H1 (cell line): ENCODE measurements around the gene MYO3A. TPM values are rescaled to one million over a fixed set of nuclear protein-coding genes. Genes with fewer than 3 reads are reported as not detected.

Experiments used
- CTCF ChIA-PET: fragments of 300-600 bp; sonication (Branson Sonifier 250); formaldehyde crosslinking; loops from one replicate; lab custom pipeline; 2021; ENCODE audit not compliant: partially characterized antibody; lab: Charles Lee
- POLR2A ChIA-PET: fragments of 300-600 bp; sonication (Branson Sonifier 250); formaldehyde crosslinking; loops from one replicate; lab custom pipeline; 2021; ENCODE audit warnings: inconsistent platforms; ENCODE audit not compliant: partially characterized antibody; lab: Charles Lee
- DNase-seq, 2 experiments: peaks; one replicate each; pipeline versions ENCODE4 v3.0.0 to v3.0.0-alpha.2; 2010 to 2022; ENCODE audit warnings: low spot score in 2 of 2, low read depth in 1 of 2, mixed read lengths in 1 of 2
- FAIRE-seq: peaks from 2 replicates; lab custom pipeline; 2011; peaks lifted over from hg19 to GRCh38; lab: Jason Lieb, UNC
- H2AFZ ChIP-seq: 2 replicates; pipeline ENCODE4 v1.8.1; 2012; ENCODE audit warnings: low read length, inconsistent platforms
- H2AK5ac ChIP-seq: 2 replicates; pipeline ENCODE4 v1.6.1; 2013; ENCODE audit warnings: low read depth, low read length
- H2BK120ac ChIP-seq: replicated peaks from 2 replicates; pipeline ENCODE3; 2013; ENCODE audit warnings: low read depth, low read length, inconsistent platforms
- H2BK12ac ChIP-seq: 2 replicates; pipeline ENCODE4 v1.6.1; 2013; ENCODE audit warnings: low read depth, low read length
- H2BK15ac ChIP-seq: 2 replicates; pipeline ENCODE4 v1.6.1; 2013; ENCODE audit warnings: low read length
- H2BK20ac ChIP-seq: 2 replicates; pipeline ENCODE4 v1.6.1; 2013; ENCODE audit warnings: low read length
- H2BK5ac ChIP-seq: 2 replicates; pipeline ENCODE4 v1.6.1; 2013; ENCODE audit warnings: low read depth, low read length
- H3K14ac ChIP-seq: 2 replicates; pipeline ENCODE4 v1.6.1; 2013; ENCODE audit warnings: inconsistent platforms; ENCODE audit not compliant: insufficient read length
- H3K18ac ChIP-seq: 2 replicates; pipeline ENCODE4 v1.6.1; 2013; ENCODE audit warnings: low read length; ENCODE audit errors: extremely low read depth
- H3K23ac ChIP-seq: 2 replicates; pipeline ENCODE4 v1.6.1; 2013; ENCODE audit warnings: inconsistent platforms; ENCODE audit not compliant: insufficient read length
- H3K23me2 ChIP-seq: 2 replicates; pipeline ENCODE4 v1.6.1; 2013; ENCODE audit warnings: low read depth, low read length
- H3K27ac ChIP-seq: 2 replicates; pipeline ENCODE4 v1.6.1; 2011; ENCODE audit warnings: low read depth, low read length, inconsistent platforms
- H3K27me3 ChIP-seq, 4 experiments: replicated peaks in 1 of 4; 1 replicate in 1 of 4; 2 replicates in 3 of 4; pipeline versions ENCODE4 v1.6.1 to v1.8.1; 2011 to 2013; ENCODE audit warnings: low read length in 3 of 4, mild to moderate bottlenecking in 3 of 4, inconsistent platforms in 2 of 4, mixed read lengths in 2 of 4, moderate library complexity in 1 of 4; ENCODE audit not compliant: control insufficient read depth in 3 of 4, insufficient read depth in 3 of 4; ENCODE audit errors: extremely low read depth in 1 of 4
- H3K36me3 ChIP-seq, 4 experiments: 2 replicates each; pipeline versions ENCODE4 v1.6.1 to v1.8.1; 2011 to 2013; ENCODE audit warnings: mild to moderate bottlenecking in 4 of 4, low read length in 3 of 4, moderate library complexity in 2 of 4, control low read depth in 1 of 4, inconsistent platforms in 1 of 4; ENCODE audit not compliant: insufficient read depth in 4 of 4, control insufficient read depth in 2 of 4
- H3K4ac ChIP-seq: replicated peaks from 2 replicates; pipeline ENCODE3; 2013; ENCODE audit warnings: low read length, low read depth, mixed read lengths, inconsistent platforms; ENCODE audit not compliant: insufficient read length
- H3K4me1 ChIP-seq, 4 experiments: replicated peaks in 1 of 4; 1 replicate in 1 of 4; 2 replicates in 3 of 4; pipeline versions ENCODE4 v1.6.1 to v1.8.1; 2011 to 2013; ENCODE audit warnings: low read length in 3 of 4, inconsistent platforms in 2 of 4, mixed read lengths in 1 of 4; ENCODE audit not compliant: insufficient read depth in 4 of 4, control insufficient read depth in 3 of 4
- H3K4me2 ChIP-seq, 2 experiments: 2 replicates each; pipeline versions ENCODE4 v1.6.1 to v1.8.1; 2011 to 2013; ENCODE audit warnings: low read depth in 2 of 2, low read length in 2 of 2, control low read depth in 1 of 2, inconsistent platforms in 1 of 2, mild to moderate bottlenecking in 1 of 2; ENCODE audit not compliant: insufficient read depth in 1 of 2
- H3K4me3 ChIP-seq, 4 experiments: fragments of 200-600, 300-600 bp in 1 of 4; sonication (generic), shearing (Covaris generic), sonication (Bioruptor Twin) in 1 of 4; 2 replicates each; pipeline versions ENCODE4 v1.5.1 to v1.8.1; 2011 to 2016; ENCODE audit warnings: low read length in 4 of 4, low read depth in 3 of 4, control low read depth in 2 of 4, inconsistent platforms in 2 of 4, mild to moderate bottlenecking in 2 of 4, mixed read lengths in 1 of 4, moderate library complexity in 1 of 4; ENCODE audit not compliant: insufficient read depth in 2 of 4; ENCODE audit errors: extremely low read depth in 1 of 4
- H3K56ac ChIP-seq: replicated peaks from 2 replicates; pipeline ENCODE3; 2013; ENCODE audit warnings: low read depth, mild to moderate bottlenecking, mixed read lengths, low read length, inconsistent platforms; ENCODE audit not compliant: insufficient read length
- H3K79me1 ChIP-seq: 2 replicates; pipeline ENCODE4 v1.6.1; 2013; ENCODE audit warnings: low read depth, low read length, control low read depth
- H3K79me2 ChIP-seq, 2 experiments: 2 replicates each; pipeline versions ENCODE4 v1.6.1 to v1.8.1; 2012 to 2013; ENCODE audit warnings: low read length in 2 of 2, mild to moderate bottlenecking in 2 of 2, inconsistent platforms in 1 of 2; ENCODE audit not compliant: insufficient read depth in 2 of 2, control insufficient read depth in 1 of 2
- H3K9ac ChIP-seq, 4 experiments: replicated peaks in 1 of 4; 1 replicate in 1 of 4; 2 replicates in 3 of 4; pipeline versions ENCODE4 v1.6.1 to v1.8.1; 2011 to 2013; ENCODE audit warnings: low read depth in 3 of 4, low read length in 3 of 4, control low read depth in 2 of 4, mild to moderate bottlenecking in 2 of 4, moderate library complexity in 2 of 4, inconsistent platforms in 1 of 4; ENCODE audit errors: extremely low read depth in 1 of 4
- H3K9me3 ChIP-seq, 2 experiments: 2 replicates each; pipeline versions ENCODE4 v1.6.1 to v1.8.1; 2012 to 2013; ENCODE audit warnings: mild to moderate bottlenecking in 2 of 2, moderate library complexity in 2 of 2, control low read depth in 1 of 2, inconsistent platforms in 1 of 2, low read depth in 1 of 2, low read length in 1 of 2, mixed read lengths in 1 of 2; ENCODE audit not compliant: insufficient read depth in 2 of 2
- H4K20me1 ChIP-seq, 2 experiments: replicated peaks in 1 of 2; 2 replicates each; pipeline versions ENCODE3 to v1.8.1; 2011 to 2013; ENCODE audit warnings: inconsistent platforms in 2 of 2, low read length in 2 of 2, mild to moderate bottlenecking in 1 of 2; ENCODE audit not compliant: insufficient read depth in 2 of 2, control insufficient read depth in 1 of 2
- H4K5ac ChIP-seq: 2 replicates; pipeline ENCODE4 v1.6.1; 2013; ENCODE audit warnings: low read length, low read depth, mixed read lengths, inconsistent platforms; ENCODE audit not compliant: insufficient read length
- H4K8ac ChIP-seq: 2 replicates; pipeline ENCODE4 v1.8.0; 2013; ENCODE audit warnings: mild to moderate bottlenecking, moderate library complexity, low read length, inconsistent platforms; ENCODE audit not compliant: insufficient read depth; ENCODE audit errors: extremely low read depth
- H4K91ac ChIP-seq: replicated peaks from 2 replicates; pipeline ENCODE3; 2013; ENCODE audit warnings: low read length, mixed read lengths, inconsistent platforms; ENCODE audit not compliant: insufficient read length
- ASH2L ChIP-seq: fragments of 200-600, 300-600 bp; sonication (generic); IDR thresholded peaks from one replicate; pipeline ENCODE4 v1.7.1; 2017; ENCODE audit warnings: low read length
- EGR1 ChIP-seq: IDR thresholded peaks from 2 replicates; pipeline ENCODE4 v1.6.1; 2011; ENCODE audit warnings: low read depth, low read length, borderline replicate concordance
- HDAC6 ChIP-seq: IDR thresholded peaks from one replicate; pipeline ENCODE4 v1.7.1; 2012; ENCODE audit warnings: low read depth, mild to moderate bottlenecking, inconsistent platforms, low read length, moderate library complexity
- JUND ChIP-seq: IDR thresholded peaks from 2 replicates; pipeline ENCODE4 v1.6.1; 2011; ENCODE audit warnings: mild to moderate bottlenecking, improper control_type of control experiment, low read length
- SP4 ChIP-seq: IDR thresholded peaks from 2 replicates; pipeline ENCODE4 v1.6.1; 2012; ENCODE audit warnings: low read length, inconsistent platforms
- ZNF274 ChIP-seq: IDR thresholded peaks from 2 replicates; pipeline ENCODE4 v1.7.0; 2012; ENCODE audit warnings: low read length, borderline replicate concordance; ENCODE audit errors: extremely low read depth
- polyA plus RNA-seq, 7 experiments: library from polyadenylated mRNA; depleted of rRNA in 3 of 7; stranded (reverse) in 5 of 7; unstranded in 2 of 7; fragments of >200 nt in 5 of 7; fragments of 200-250 nt in 2 of 7; gene quantifications; 1 replicate in 5 of 7; 2 replicates in 1 of 7; 4 replicates in 1 of 7; pipeline versions ENCODE4 v1.2.1 to v1.2.3, GENCODE V29; 2011 to 2013; ENCODE audit warnings: missing spikeins in 2 of 7, mixed read lengths in 2 of 7
- total RNA-seq: library from RNA; stranded (reverse); fragmentation: NEBNext Ultra II Directional; extraction: Animal tissue kit (Norgen Biotek cat#: 25700); gene quantifications from 2 replicates; pipeline ENCODE4 v1.2.1, GENCODE V29; 2021

Gene MYO3A
- total and polyA plus RNA-seq, 2 of the 8 experiments (the other 6 are each of a cell fraction or from before 2014, with no cell fraction given), result 3.9 to 5.3 TPM

DNA sequence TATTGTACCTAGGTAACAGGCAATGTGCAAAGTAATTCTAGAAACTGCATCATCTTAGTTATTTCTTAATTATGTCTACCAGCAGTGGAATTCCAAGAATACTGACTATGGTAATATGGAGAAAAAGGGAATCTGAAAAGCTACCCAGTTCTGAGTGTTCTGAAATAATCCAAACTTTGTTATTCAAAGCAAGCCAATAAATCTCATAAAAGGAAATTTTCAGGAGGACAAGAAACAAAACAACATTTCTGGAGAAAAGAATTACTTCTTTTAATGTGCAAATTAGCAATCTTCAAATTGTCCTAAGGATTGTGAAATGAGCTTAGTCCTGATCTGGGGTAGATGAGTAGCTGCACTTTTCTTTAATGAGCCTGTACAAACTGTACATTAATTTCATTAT, 88.8 kb downstream of the MYO3A start:
- no peak overlapping the region for H3K14ac ChIP-seq
- no peak overlapping the region for H2BK5ac ChIP-seq
- no peak overlapping the region for H3K4ac ChIP-seq
- POLR2A ChIA-PET, result no interaction called here
- no peak overlapping the region for H3K18ac ChIP-seq
- no peak overlapping the region for H3K4me2 ChIP-seq
- H2BK15ac ChIP-seq, result no peak overlapping the region
- CTCF ChIA-PET, result interaction anchor here (1.1 to 1.3 kb wide), 3 partner anchors 9 to 247 kb away, joined by 3 read pairs; no protein-coding TSS in a partner anchor
- no peak overlapping the region for H2BK20ac ChIP-seq
- H2AFZ ChIP-seq, result no peak overlapping the region
- H4K91ac ChIP-seq, result no peak overlapping the region
- H3K79me2 ChIP-seq, result no peaks in the 10 kb centered on the region
- no peak overlapping the region for H3K23ac ChIP-seq
- H3K4me1 ChIP-seq, result peaks cover 0 to 9% (median 0%) of the 10 kb centered on the region in 4 experiments; a peak in 3 of 7 replicates
- H3K9me3 ChIP-seq, result no peaks in the 10 kb centered on the region
- H2BK120ac ChIP-seq, result no peak overlapping the region
- H3K27me3 ChIP-seq, result no peaks in the 10 kb centered on the region
- no peak overlapping the region for H3K56ac ChIP-seq
- H2AK5ac ChIP-seq, result no peak overlapping the region
- H3K79me1 ChIP-seq, result no peaks in the 10 kb centered on the region
- no peak overlapping the region for H4K8ac ChIP-seq
- no peak for FAIRE-seq
- TF ChIP-seq SP4, result no peak
- no peak for TF ChIP-seq ZNF274
- TF ChIP-seq EGR1, result no peak
- no peak for TF ChIP-seq JUND
- no peak for TF ChIP-seq HDAC6
- no peak for TF ChIP-seq ASH2L
- DNase-seq, result no peak
- no peaks in the 10 kb centered on the region for H3K23me2 ChIP-seq
- H3K4me3 ChIP-seq, result no peak overlapping the region
- H4K5ac ChIP-seq, result no peak overlapping the region
- H3K27ac ChIP-seq, result no peak overlapping the region
- no peak overlapping the region for H2BK12ac ChIP-seq
- H3K36me3 ChIP-seq, result no peaks in the 10 kb centered on the region
- H3K9ac ChIP-seq, result no peak overlapping the region
- no peaks in the 10 kb centered on the region for H4K20me1 ChIP-seq
